Spinal cord (tissue), 10 donors: ENCODE measurements around the gene ANKRD10. TPM values are rescaled to one million over a fixed set of nuclear protein-coding genes. Genes with fewer than 3 reads are reported as not detected.

Experiments used
- DNase-seq, 6 donors: peaks; one replicate each; pipeline versions ENCODE4 v3.0.0 to v3.0.0-alpha.2; 2013 to 2015; ENCODE audit warnings: low spot score in 6 of 6, low read depth in 4 of 6
- H3K27ac ChIP-seq: one replicate; pipeline ENCODE4 v1.5.1; 2013; ENCODE audit warnings: low read depth, low read length, control low read depth
- H3K27me3 ChIP-seq: one replicate; pipeline ENCODE4 v1.6.1; 2013; ENCODE audit warnings: low read length; ENCODE audit not compliant: control insufficient read depth, insufficient read depth
- H3K36me3 ChIP-seq: one replicate; pipeline ENCODE4 v1.6.1; 2013; ENCODE audit warnings: low read length; ENCODE audit not compliant: control insufficient read depth, insufficient read depth
- H3K4me1 ChIP-seq: one replicate; pipeline ENCODE4 v1.6.1; 2013; ENCODE audit warnings: low read length; ENCODE audit not compliant: control insufficient read depth, insufficient read depth
- H3K4me3 ChIP-seq: one replicate; pipeline ENCODE4 v1.5.1; 2013; ENCODE audit warnings: low read depth, low read length, control low read depth
- H3K9me3 ChIP-seq: one replicate; pipeline ENCODE4 v1.6.1; 2013; ENCODE audit warnings: low read length; ENCODE audit not compliant: control insufficient read depth, insufficient read depth
- WGBS: methylation state at CpG from one replicate; pipeline ENCODE4 v1.1.5; 2013; ENCODE audit warnings: missing lambda C conversion rate; ENCODE audit not compliant: insufficient coverage; 5-methylcytosine and 5-hydroxymethylcytosine counted together
- polyA plus RNA-seq, 2 donors: library from polyadenylated mRNA; unstranded; fragments of 120-200 nt; gene quantifications; one replicate each; pipeline ENCODE4 v1.2.1, GENCODE V29; 2013; ENCODE audit not compliant: insufficient read length in 2 of 2
- total RNA-seq, 2 donors: library from RNA; depleted of rRNA in 1 of 2; stranded (reverse); fragments of 120-200 nt in 1 of 2; fragments of >200 nt in 1 of 2; gene quantifications; one replicate each; pipeline versions ENCODE4 v1.2.3 to v1.2.4, GENCODE V29; 2013 to 2014
- donor health status: healthy.

ANKRD10 gene
- total and polyA plus RNA-seq, 4 donors, result 187 to 221 (median 191) TPM

GRCh38 chr13:110836605-110836903 lies 78.3 kb downstream of the ANKRD10 start:
- no peaks in the 10 kb centered on the region for H3K36me3 ChIP-seq
- H3K27me3 ChIP-seq, result no peaks in the 10 kb centered on the region
- no peak overlapping the region for H3K4me3 ChIP-seq
- no peaks in the 10 kb centered on the region for H3K9me3 ChIP-seq
- no peak overlapping the region for H3K27ac ChIP-seq
- WGBS, result 38% methylated on average over 2 of the region's 2 CpGs
- DNase-seq, result no peak
- no peaks in the 10 kb centered on the region for H3K4me1 ChIP-seq

GRCh38 chr13:110835721-110836604 lies 78.9 kb downstream of the ANKRD10 start:
- no peaks in the 10 kb centered on the region for H3K9me3 ChIP-seq
- 67% methylated on average over 1 of the region's 7 CpGs for WGBS
- H3K27me3 ChIP-seq, result no peaks in the 10 kb centered on the region
- no peaks in the 10 kb centered on the region for H3K36me3 ChIP-seq
- no peak for DNase-seq
- H3K4me3 ChIP-seq, result no peak overlapping the region
- no peaks in the 10 kb centered on the region for H3K4me1 ChIP-seq
- H3K27ac ChIP-seq, result no peak overlapping the region

GRCh38 chr13:110834572-110834971 lies 80.3 kb downstream of the ANKRD10 start:
- H3K4me1 ChIP-seq, result no peaks in the 10 kb centered on the region
- no peaks in the 10 kb centered on the region for H3K27me3 ChIP-seq
- DNase-seq, result no peak
- H3K4me3 ChIP-seq, result no peak overlapping the region
- no peaks in the 10 kb centered on the region for H3K9me3 ChIP-seq
- 70% methylated on average over 6 of the region's 7 CpGs for WGBS
- no peak overlapping the region for H3K27ac ChIP-seq
- no peaks in the 10 kb centered on the region for H3K36me3 ChIP-seq

- Histone ChIP-seq H3K27me3 (no peaks in the 10 kb centered on the region), H3K27ac (no peak overlapping the region), H3K4me1 (no peaks in the 10 kb centered on the region), H3K4me3 (no peak overlapping the region), H3K9me3 (no peaks in the 10 kb centered on the region), H3K36me3 (no peaks in the 10 kb centered on the region)
- 86% methylated on average over 10 of the region's 10 CpGs for WGBS
- DNase-seq, result no peak
Measured at GRCh38 chr13:110832531-110832930, 82.3 kb downstream of the ANKRD10 start.

GRCh38 chr13:110832205-110832479 lies 82.7 kb downstream of the ANKRD10 start:
- H3K4me1 ChIP-seq, result no peaks in the 10 kb centered on the region
- H3K36me3 ChIP-seq, result no peaks in the 10 kb centered on the region
- H3K9me3 ChIP-seq, result no peaks in the 10 kb centered on the region
- H3K27me3 ChIP-seq, result no peaks in the 10 kb centered on the region
- no peak overlapping the region for H3K27ac ChIP-seq
- WGBS, result 96% methylated on average over 2 of the region's 3 CpGs
- no peak for DNase-seq
- H3K4me3 ChIP-seq, result no peak overlapping the region

- H3K9me3 ChIP-seq, result no peaks in the 10 kb centered on the region
- no peaks in the 10 kb centered on the region for H3K27me3 ChIP-seq
- H3K36me3 ChIP-seq, result no peaks in the 10 kb centered on the region
- no peak overlapping the region for H3K4me3 ChIP-seq
- H3K4me1 ChIP-seq, result no peaks in the 10 kb centered on the region
- H3K27ac ChIP-seq, result no peak overlapping the region
- WGBS, result 89% methylated on average over 11 of the region's 14 CpGs
- DNase-seq, result no peak
Measured at GRCh38 chr13:110831437-110832204, 83.2 kb downstream of the ANKRD10 start.

GRCh38 chr13:110830800-110831371 lies 84.0 kb downstream of the ANKRD10 start:
- H3K27me3 ChIP-seq, result no peaks in the 10 kb centered on the region
- H3K27ac ChIP-seq, result no peak overlapping the region
- DNase-seq, result no peak
- H3K4me3 ChIP-seq, result no peak overlapping the region
- H3K36me3 ChIP-seq, result no peaks in the 10 kb centered on the region
- no peaks in the 10 kb centered on the region for H3K4me1 ChIP-seq
- H3K9me3 ChIP-seq, result no peaks in the 10 kb centered on the region
- 65% methylated on average over 10 of the region's 16 CpGs for WGBS

- Histone ChIP-seq H3K4me3 (no peak overlapping the region), H3K9me3 (no peaks in the 10 kb centered on the region), H3K4me1 (no peaks in the 10 kb centered on the region), H3K27me3 (no peaks in the 10 kb centered on the region), H3K27ac (no peak overlapping the region), H3K36me3 (no peaks in the 10 kb centered on the region)
- WGBS, result 95% methylated on average over 16 of the region's 16 CpGs
- DNase-seq, result no peak
Measured at GRCh38 chr13:110830331-110830730, 84.5 kb downstream of the ANKRD10 start.

GRCh38 chr13:110829486-110829885 lies 85.4 kb downstream of the ANKRD10 start:
- H3K36me3 ChIP-seq, result no peaks in the 10 kb centered on the region
- DNase-seq, result no peak
- WGBS, result 96% methylated on average over 5 of the region's 8 CpGs

More at GRCh38 chr13:110829486-110829885, 85.4 kb downstream of the ANKRD10 start:
- Histone ChIP-seq H3K27me3 (no peaks in the 10 kb centered on the region), H3K4me1 (no peaks in the 10 kb centered on the region), H3K4me3 (no peak overlapping the region), H3K9me3 (no peaks in the 10 kb centered on the region), H3K27ac (no peak overlapping the region)
